T-cell (primary cell): ENCODE results near the gene MTR. TPM values are rescaled to one million over a fixed set of nuclear protein-coding genes. Genes with fewer than 3 reads are reported as not detected.

Experiments
- ATAC-seq, 4 experiments: fragments of 200-7000 bp in 3 of 4; fragments of 150-1000 bp in 1 of 4; cut with Tn5 transposase; replicated peaks in 1 of 4; 1 replicate in 3 of 4; 2 replicates in 1 of 4; pipeline ENCODE4 v1.10.0; 2021; ENCODE audit warnings: moderate library complexity in 3 of 4, mild to moderate bottlenecking in 2 of 4, moderate number of reproducible peaks in 1 of 4
- CTCF ChIA-PET, 2 donors: fragments of 300-600 bp; sonication (Branson Sonifier 250); formaldehyde crosslinking; loops; one replicate each; lab custom pipeline; 2022; ENCODE audit warnings: antibody characterized with exemption in 2 of 2; lab: Charles Lee
- POLR2A ChIA-PET, 2 donors: fragments of 300-600 bp; sonication (Branson Sonifier 250); formaldehyde crosslinking; loops; one replicate each; lab custom pipeline; 2022; ENCODE audit warnings: antibody characterized with exemption in 2 of 2; lab: Charles Lee
- DNase-seq, 35 experiments: peaks; one replicate each; pipeline versions ENCODE4 v3.0.0 to v3.0.0-alpha.2; 2013 to 2023
- H3K27ac ChIP-seq: one replicate; pipeline ENCODE4 v1.5.1; 2013; ENCODE audit warnings: low read length
- H3K27me3 ChIP-seq, 2 experiments: replicated peaks in 1 of 2; 1 replicate in 1 of 2; 2 replicates in 1 of 2; pipeline versions ENCODE4 v1.6.1 to v1.7.0; 2013; ENCODE audit warnings: low read length in 1 of 2, mixed read lengths in 1 of 2; ENCODE audit not compliant: control insufficient read depth in 2 of 2, insufficient read depth in 2 of 2; ENCODE audit errors: extremely low read depth in 1 of 2
- H3K36me3 ChIP-seq, 2 donors: 1 replicate in 1 of 2; 2 replicates in 1 of 2; pipeline versions ENCODE4 v1.6.1 to v1.7.0; 2013; ENCODE audit warnings: low read length in 1 of 2; ENCODE audit not compliant: control insufficient read depth in 2 of 2, insufficient read depth in 1 of 2; ENCODE audit errors: extremely low read depth in 1 of 2
- H3K4me1 ChIP-seq, 2 experiments: 1 replicate in 1 of 2; 2 replicates in 1 of 2; pipeline versions ENCODE4 v1.6.1 to v1.7.0; 2013; ENCODE audit warnings: low read length in 2 of 2, mixed read lengths in 1 of 2; ENCODE audit not compliant: insufficient read depth in 2 of 2, control insufficient read depth in 1 of 2; ENCODE audit errors: extremely low read depth in 1 of 2
- H3K4me3 ChIP-seq, 2 donors: 1 replicate in 1 of 2; 2 replicates in 1 of 2; pipeline versions ENCODE4 v1.5.1 to v1.7.0; 2013; ENCODE audit warnings: mild to moderate bottlenecking in 2 of 2, low read length in 1 of 2, moderate library complexity in 1 of 2; ENCODE audit not compliant: control insufficient read depth in 1 of 2; ENCODE audit errors: extremely low read depth in 1 of 2
- H3K9me3 ChIP-seq: 2 replicates; pipeline ENCODE4 v1.7.0; 2013
- H3K27ac Mint-ChIP-seq, 2 donors: one replicate each; pipeline ENCODE4 v1.8.0; 2020 to 2021; ENCODE audit warnings: mild to moderate bottlenecking in 2 of 2, mixed read lengths in 2 of 2
- H3K27me3 Mint-ChIP-seq, 2 donors: one replicate each; pipeline ENCODE4 v1.8.0; 2021 to 2022; ENCODE audit warnings: mixed read lengths in 2 of 2
- H3K36me3 Mint-ChIP-seq: one replicate; pipeline ENCODE4 v1.8.0; 2021; ENCODE audit warnings: mixed read lengths
- H3K4me1 Mint-ChIP-seq, 3 donors: one replicate each; pipeline ENCODE4 v1.8.0; 2020 to 2022; ENCODE audit warnings: mixed read lengths in 3 of 3, mild to moderate bottlenecking in 1 of 3
- H3K4me3 Mint-ChIP-seq, 3 donors: one replicate each; pipeline ENCODE4 v1.8.0; 2020 to 2022; ENCODE audit warnings: mild to moderate bottlenecking in 3 of 3, mixed read lengths in 3 of 3, moderate library complexity in 3 of 3
- H3K9me3 Mint-ChIP-seq, 3 donors: one replicate each; pipeline ENCODE4 v1.8.0; 2020 to 2022; ENCODE audit warnings: mixed read lengths in 3 of 3
- WGBS: methylation state at CpG from one replicate; pipeline ENCODE4 v1.1.5; 2013; ENCODE audit warnings: missing lambda C conversion rate; ENCODE audit not compliant: insufficient coverage; 5-methylcytosine and 5-hydroxymethylcytosine counted together
- total RNA-seq, 35 experiments: library from RNA in 6 of 35; stranded (reverse) in 6 of 35; fragments of 120-200 nt in 1 of 35; gene quantifications; one replicate each; pipeline versions ENCODE4 v1.2.1 to v1.2.4 and lab custom pipeline; 2013 to 2026

MTR gene
- total RNA-seq, 5 donors from 2014 or later (not counting 1 experiment from before 2014, with no cell fraction given), result 49.8 to 61.5 (median 56.1) TPM

GRCh38 chr1:236836157-236836556, 41.1 kb downstream of the MTR start:
- CTCF ChIA-PET, result no interaction called here
- POLR2A ChIA-PET, result interaction anchor here in 1 of 2 donors (0.7 kb wide), 1 partner anchor 16 kb away, joined by 3 read pairs; no protein-coding TSS in a partner anchor
- no peaks in the 10 kb centered on the region for H3K27me3 ChIP-seq
- no peak overlapping the region for H3K27ac ChIP-seq
- no peaks in the 10 kb centered on the region for H3K27me3 Mint-ChIP-seq
- DNase-seq (no peak), ATAC-seq (no peak)
- no peaks in the 10 kb centered on the region for H3K9me3 ChIP-seq
- H3K4me3 ChIP-seq, result no peak overlapping the region
- H3K9me3 Mint-ChIP-seq, result no peaks in the 10 kb centered on the region
- H3K4me1 ChIP-seq, result peaks cover 0 to 4% of the 10 kb centered on the region in 2 experiments
- H3K4me3 Mint-ChIP-seq, result no peak overlapping the region
- H3K4me1 Mint-ChIP-seq, result peaks cover 4 to 10% (median 5%) of the 10 kb centered on the region in 3 donors
- peaks cover 86% of the 10 kb centered on the region for H3K36me3 Mint-ChIP-seq
- WGBS, result no CpG with 5 or more reads among the region's 5 CpGs
- peaks cover 16 to 80% of the 10 kb centered on the region in 2 donors for H3K36me3 ChIP-seq
- H3K27ac Mint-ChIP-seq, result peak overlapping the region in 1 of 2 donors; percentile 13

- ChIA-PET POLR2A (no interaction called here), CTCF (no interaction called here)
- no peak for ATAC-seq
- H3K27ac ChIP-seq, result no peak overlapping the region
- Mint-ChIP-seq H3K27ac (no peak overlapping the region), H3K4me3 (no peak overlapping the region), H3K4me1 (peaks cover 4 to 10% (median 5%) of the 10 kb centered on the region in 3 donors), H3K9me3 (no peaks in the 10 kb centered on the region), H3K27me3 (no peaks in the 10 kb centered on the region), H3K36me3 (peaks cover 82% of the 10 kb centered on the region)
- peaks cover 0 to 4% of the 10 kb centered on the region in 2 experiments for H3K4me1 ChIP-seq
- WGBS, result 97% methylated on average over 4 of the region's 4 CpGs
- no peaks in the 10 kb centered on the region for H3K9me3 ChIP-seq
- peaks cover 16 to 74% of the 10 kb centered on the region in 2 donors for H3K36me3 ChIP-seq
- H3K4me3 ChIP-seq, result no peak overlapping the region
- no peaks in the 10 kb centered on the region for H3K27me3 ChIP-seq
- no peak for DNase-seq
These were observed 42.0 kb downstream of the MTR start for GRCh38 chr1:236837115-236837514.

GRCh38 chr1:236837897-236838296, 42.8 kb downstream of the MTR start:
- Histone ChIP-seq H3K27me3 (no peaks in the 10 kb centered on the region), H3K4me3 (no peak overlapping the region), H3K9me3 (no peaks in the 10 kb centered on the region), H3K4me1 (peaks cover 0 to 4% of the 10 kb centered on the region in 2 experiments), H3K36me3 (peaks cover 16 to 69% of the 10 kb centered on the region in 2 donors), H3K27ac (no peak overlapping the region)
- DNase-seq (no peak), ATAC-seq (no peak)
- ChIA-PET POLR2A (no interaction called here), CTCF (no interaction called here)
- Mint-ChIP-seq H3K36me3 (peaks cover 79% of the 10 kb centered on the region), H3K9me3 (no peaks in the 10 kb centered on the region), H3K27me3 (no peaks in the 10 kb centered on the region), H3K27ac (no peak overlapping the region), H3K4me3 (no peak overlapping the region), H3K4me1 (peaks cover 4 to 10% (median 5%) of the 10 kb centered on the region in 3 donors)
- no CpG with 5 or more reads among the region's 2 CpGs for WGBS

GRCh38 chr1:236841341-236841740, 46.2 kb downstream of the MTR start:
- peaks cover 52% of the 10 kb centered on the region for H3K36me3 Mint-ChIP-seq
- no peak overlapping the region for H3K27ac Mint-ChIP-seq
- Histone ChIP-seq H3K27me3 (no peaks in the 10 kb centered on the region), H3K4me3 (no peak overlapping the region), H3K36me3 (peaks cover 20 to 53% of the 10 kb centered on the region in 2 donors), H3K27ac (no peak overlapping the region), H3K9me3 (no peaks in the 10 kb centered on the region), H3K4me1 (no peaks in the 10 kb centered on the region)
- ATAC-seq, result no peak
- no peaks in the 10 kb centered on the region for H3K4me1 Mint-ChIP-seq
- POLR2A ChIA-PET, result no interaction called here
- no peaks in the 10 kb centered on the region for H3K27me3 Mint-ChIP-seq
- CTCF ChIA-PET, result interaction anchor here in 1 of 2 donors (0.5 to 0.7 kb wide), 2 partner anchors 25 to 93 kb away, joined by 3 to 7 read pairs; no protein-coding TSS in a partner anchor
- WGBS, result no CpG with 5 or more reads among the region's 2 CpGs
- H3K4me3 Mint-ChIP-seq, result no peak overlapping the region
- no peak for DNase-seq
- H3K9me3 Mint-ChIP-seq, result no peaks in the 10 kb centered on the region

- Mint-ChIP-seq H3K27me3 (no peaks in the 10 kb centered on the region), H3K27ac (no peak overlapping the region), H3K4me3 (no peak overlapping the region), H3K4me1 (peaks cover 0 to 11% (median 8%) of the 10 kb centered on the region in 3 donors), H3K9me3 (no peaks in the 10 kb centered on the region), H3K36me3 (peaks cover 49% of the 10 kb centered on the region)
- ATAC-seq (no peak), DNase-seq (no peak)
- Histone ChIP-seq H3K4me3 (no peak overlapping the region), H3K4me1 (no peaks in the 10 kb centered on the region), H3K9me3 (no peaks in the 10 kb centered on the region), H3K27ac (no peak overlapping the region), H3K27me3 (no peaks in the 10 kb centered on the region), H3K36me3 (peaks cover 9 to 42% of the 10 kb centered on the region in 2 donors)
- ChIA-PET POLR2A (no interaction called here), CTCF (interaction anchor here in 1 of 2 donors (0.7 kb wide), 1 partner anchor 84 kb away, joined by 3 read pairs; no protein-coding TSS in a partner anchor)
- WGBS, result 100% methylated on average over 5 of the region's 5 CpGs
These were observed 49.6 kb downstream of the MTR start for GRCh38 chr1:236844499-236845271.

- peaks cover 0 to 11% (median 8%) of the 10 kb centered on the region in 3 donors for H3K4me1 Mint-ChIP-seq
- H3K36me3 Mint-ChIP-seq, result peaks cover 47% of the 10 kb centered on the region
- Histone ChIP-seq H3K4me3 (no peak overlapping the region), H3K27ac (no peak overlapping the region), H3K4me1 (no peaks in the 10 kb centered on the region), H3K36me3 (peaks cover 9 to 39% of the 10 kb centered on the region in 2 donors), H3K27me3 (no peaks in the 10 kb centered on the region), H3K9me3 (no peaks in the 10 kb centered on the region)
- no peaks in the 10 kb centered on the region for H3K9me3 Mint-ChIP-seq
- no peak overlapping the region for H3K4me3 Mint-ChIP-seq
- no peaks in the 10 kb centered on the region for H3K27me3 Mint-ChIP-seq
- CTCF ChIA-PET, result no interaction called here
- POLR2A ChIA-PET, result no interaction called here
- WGBS, result no CpG with 5 or more reads among the region's 2 CpGs
- ATAC-seq (no peak), DNase-seq (no peak)
- no peak overlapping the region for H3K27ac Mint-ChIP-seq
These were observed 50.7 kb downstream of the MTR start for GRCh38 chr1:236845830-236846229.
